ENCODE measurements around the gene UBE2J1.
A peak's percentile ranks its signal among the peaks of the same experiment; 100 is the strongest.
"Not testable (repeated sequence)": the region's sequence is repeated elsewhere in the genome, so short reads cannot be mapped to it uniquely, and the experiment has no call there.

UBE2J1 gene, protein sequence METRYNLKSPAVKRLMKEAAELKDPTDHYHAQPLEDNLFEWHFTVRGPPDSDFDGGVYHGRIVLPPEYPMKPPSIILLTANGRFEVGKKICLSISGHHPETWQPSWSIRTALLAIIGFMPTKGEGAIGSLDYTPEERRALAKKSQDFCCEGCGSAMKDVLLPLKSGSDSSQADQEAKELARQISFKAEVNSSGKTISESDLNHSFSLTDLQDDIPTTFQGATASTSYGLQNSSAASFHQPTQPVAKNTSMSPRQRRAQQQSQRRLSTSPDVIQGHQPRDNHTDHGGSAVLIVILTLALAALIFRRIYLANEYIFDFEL

DNA sequence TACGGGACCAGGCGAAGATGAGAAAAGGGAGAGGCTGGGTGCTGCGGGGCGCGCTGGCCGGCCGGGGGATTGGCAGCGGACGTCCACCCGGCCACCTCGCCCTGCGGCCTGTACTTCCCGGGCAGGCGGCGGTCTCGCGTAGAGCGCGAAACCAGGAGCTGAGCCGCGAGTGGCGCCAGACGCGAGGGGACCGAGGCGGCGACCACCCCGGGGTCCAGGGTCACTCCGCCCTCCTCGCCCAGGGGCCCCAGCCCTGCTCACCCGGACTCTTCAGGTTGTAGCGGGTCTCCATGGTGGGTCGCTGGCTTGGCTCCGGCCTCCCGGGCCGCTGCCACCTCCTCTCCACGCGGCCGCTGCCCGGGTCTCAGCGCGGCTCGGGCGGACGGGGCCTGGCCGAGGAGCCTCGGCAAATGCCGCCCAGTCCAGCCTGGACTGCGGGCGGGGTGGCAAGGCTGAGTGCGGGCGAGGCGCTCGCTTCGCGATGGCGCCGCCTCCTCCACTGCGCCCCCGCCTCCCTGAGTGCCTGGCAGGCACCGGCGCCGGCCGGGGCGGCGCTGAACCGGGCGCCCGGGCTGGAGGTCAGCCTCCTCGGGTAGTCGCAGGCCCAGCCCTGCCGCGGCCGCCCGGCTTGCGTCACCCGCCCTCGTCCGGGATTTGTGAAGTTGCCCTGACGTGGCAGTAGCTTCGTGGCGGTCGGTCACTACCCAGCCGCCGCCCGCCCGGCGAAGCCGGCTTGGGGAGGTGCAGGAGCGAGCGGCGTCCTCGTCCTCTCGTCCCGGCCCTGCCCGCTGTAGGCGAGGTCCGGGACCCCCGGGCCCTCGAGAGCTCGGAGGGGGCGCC is at the start of gene UBE2J1:
Gene UBE2J1 (minus strand): TSS at position 445 of the 840 bp plus-strand sequence. CDS start 153 bp downstream, at position 292.
- no peak for DNase-seq

DNA sequence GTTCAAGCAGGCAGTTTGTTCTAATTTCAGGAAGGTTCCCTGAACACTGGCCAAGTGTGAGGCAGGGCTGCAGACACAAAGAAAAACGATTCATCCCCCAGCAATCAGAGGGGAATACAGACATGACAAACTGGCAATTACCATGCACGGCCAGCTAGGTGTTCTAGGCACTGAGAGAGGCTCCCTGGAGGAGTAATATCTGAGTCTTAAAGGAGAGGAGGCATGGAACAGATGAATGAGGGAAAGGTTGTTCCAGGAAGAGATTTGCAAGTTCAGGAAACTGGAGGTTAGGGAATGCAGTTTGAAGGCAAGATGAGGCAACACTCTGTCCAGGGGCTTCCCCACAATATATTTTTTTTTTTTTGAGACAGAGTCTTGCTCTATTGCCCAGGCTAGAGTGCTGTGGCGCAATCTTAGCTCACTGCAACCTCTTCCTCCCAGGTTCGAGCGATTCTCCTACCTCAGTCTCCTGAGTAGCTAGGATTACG is 48.4 kb upstream of the UBE2J1 start:
- no peak for DNase-seq

DNA sequence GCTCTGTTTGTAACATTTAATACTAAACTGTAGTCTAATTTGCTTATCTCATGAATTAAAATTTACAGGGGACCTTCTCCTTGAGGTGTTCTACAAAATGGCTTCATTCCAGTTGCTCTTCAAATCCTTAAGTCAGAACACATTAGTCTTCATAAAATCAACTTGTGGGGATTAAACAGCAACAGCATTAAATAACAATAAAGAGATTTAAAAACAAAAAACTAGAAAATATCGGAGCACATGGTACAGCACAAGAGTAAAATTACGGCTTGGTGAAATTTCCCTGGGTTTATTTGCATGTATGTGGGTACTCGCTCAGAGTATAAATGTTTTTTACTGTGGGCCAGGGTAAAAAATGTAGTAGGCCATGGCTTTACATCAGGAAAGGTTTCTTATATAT is 47.5 kb upstream of the UBE2J1 start:
- no peak for DNase-seq

DNA sequence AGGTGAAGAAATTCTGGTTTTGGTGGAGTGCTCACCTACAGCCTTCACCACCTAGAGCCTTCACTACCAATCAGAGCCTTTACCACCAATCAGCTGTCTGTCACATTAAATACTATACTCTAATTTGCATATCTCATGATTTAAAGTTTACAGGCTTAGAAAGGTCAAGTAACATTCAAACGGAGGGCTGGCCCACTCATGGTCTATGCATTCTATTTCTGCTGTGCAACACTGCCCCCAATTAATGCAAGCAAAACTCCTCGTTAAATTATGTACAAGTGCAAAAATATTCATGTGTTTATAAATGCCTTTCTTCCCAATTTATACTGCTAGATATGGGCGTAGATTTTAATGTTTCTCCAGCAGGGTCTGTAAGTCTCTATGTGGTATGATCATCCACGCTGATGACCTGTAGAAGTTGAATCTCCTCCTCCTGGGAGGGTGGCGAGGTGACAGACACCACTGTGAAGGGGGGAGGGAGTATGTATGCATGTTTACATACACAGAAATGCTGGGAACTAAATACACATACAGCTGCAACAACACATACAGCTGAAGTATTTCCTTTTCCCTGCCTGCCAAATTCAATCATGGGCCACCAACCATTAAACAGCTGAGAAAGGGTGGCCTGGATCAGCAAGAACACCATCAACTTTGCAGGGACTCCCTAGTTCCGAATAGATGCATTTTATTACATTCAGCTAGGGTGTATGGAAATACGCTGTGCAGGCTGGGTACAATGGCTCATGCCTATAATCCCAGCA is 46.4 kb upstream of the UBE2J1 start:
- no peak for DNase-seq

DNA sequence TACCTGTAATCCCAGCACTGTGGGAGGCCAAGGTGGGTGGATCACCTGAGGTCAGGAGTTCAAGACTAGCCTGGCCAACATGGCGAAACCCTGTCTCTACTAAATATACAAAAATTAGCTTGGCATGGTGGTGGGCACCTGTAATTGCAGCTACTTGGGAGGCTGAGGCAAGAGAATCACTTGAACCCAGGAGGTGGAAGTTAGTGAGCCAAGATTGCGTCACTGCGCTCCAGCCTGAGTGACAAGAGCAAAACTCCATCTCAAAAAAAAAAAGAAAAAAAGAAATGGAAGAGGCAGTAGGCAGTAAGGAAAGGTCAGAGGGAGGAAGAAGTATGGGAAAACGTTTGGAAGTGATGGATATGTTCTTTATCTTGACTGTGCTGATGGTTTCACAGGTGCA is 45.4 kb upstream of the UBE2J1 start:
- not testable (repeated sequence) for DNase-seq

DNA sequence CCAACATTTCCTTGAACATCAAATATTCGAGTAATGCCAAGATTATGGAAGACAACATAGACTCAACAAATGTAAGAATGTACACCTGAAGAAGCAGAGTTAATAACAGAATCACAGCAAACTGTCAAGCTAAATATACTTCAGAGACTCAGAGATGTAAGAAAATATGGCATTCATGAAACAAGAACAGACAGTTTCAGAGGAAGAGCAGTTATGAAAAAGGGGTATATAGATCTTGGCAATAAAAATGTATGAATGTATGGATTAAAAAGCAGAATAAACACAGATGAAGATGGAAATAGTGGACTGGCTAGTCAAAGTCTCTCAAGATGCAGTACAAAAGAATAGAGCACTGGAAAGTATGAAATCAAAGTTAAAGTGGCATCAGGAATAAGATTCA is 41.1 kb upstream of the UBE2J1 start:
- DNase-seq = no peak

DNA sequence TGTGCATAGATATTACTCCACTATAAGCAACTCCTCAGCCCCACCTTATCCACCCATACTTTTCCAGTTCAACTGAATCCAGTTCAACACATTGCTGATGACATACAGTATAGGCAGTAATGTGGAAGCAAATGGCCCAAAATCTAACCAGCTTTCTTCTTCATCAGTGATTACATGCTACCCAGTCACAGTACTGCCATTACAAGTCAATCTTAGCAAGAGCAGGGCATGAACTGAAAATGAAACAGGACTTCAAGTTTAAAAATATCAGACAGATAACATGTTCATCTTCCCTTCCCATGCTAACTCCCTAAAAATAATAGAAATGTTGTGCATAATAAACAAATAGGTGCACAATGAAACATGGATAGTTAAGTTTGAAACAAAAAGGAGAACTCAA is 40.3 kb upstream of the UBE2J1 start:
- no peak for DNase-seq

DNA sequence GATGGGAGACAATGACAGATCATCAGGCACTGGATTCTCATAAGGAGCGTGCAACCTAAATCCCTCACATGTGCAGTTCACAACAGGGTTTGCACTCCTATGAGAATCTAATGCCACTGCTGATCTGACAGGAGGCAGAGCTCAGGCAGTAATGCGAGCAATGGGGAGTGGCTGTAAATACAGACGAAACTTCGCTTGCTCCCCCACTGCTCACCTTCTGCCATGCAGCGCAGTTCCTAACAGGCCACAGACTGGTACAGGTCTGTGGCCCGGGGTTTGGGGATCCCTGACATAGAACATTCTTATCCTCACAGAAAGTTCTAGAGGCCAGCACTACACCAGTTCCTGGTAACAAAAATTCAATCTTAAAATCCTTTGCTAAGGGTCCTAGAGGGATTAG is 36.3 kb upstream of the UBE2J1 start:
- no peak for DNase-seq

DNA sequence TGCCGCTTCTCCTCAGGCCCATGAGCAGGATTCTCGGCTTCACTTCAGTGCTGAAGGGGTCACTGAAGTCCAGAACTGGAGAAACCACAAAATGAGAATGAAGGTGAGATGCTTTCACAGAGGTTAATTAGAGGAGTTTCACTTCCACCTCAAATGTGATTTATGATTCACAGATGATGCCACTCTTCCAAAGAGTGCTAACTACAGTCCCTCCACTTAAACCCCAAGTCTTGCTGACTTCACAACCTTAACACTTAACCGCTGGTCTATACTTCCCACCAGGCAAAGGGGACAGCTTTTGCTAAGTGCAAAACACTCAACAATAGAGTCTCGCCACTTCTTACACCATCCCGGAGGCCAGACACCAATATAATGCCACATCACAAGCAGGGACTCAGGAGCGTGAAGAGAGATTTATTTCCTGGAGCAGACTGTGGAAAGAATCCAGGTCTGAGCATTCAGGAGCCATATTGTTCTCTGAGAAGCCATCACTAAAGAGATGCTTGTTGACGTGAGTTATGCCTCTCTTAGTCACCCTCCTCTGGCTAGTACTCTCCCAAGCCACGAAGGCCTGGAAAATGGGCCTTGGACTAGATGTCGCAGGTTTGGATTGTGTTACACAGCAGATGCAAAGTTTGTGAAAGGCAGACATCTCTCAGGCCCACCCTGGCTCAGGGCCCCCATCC is 35.1 kb upstream of the UBE2J1 start:
- DNase-seq = no peak

DNA sequence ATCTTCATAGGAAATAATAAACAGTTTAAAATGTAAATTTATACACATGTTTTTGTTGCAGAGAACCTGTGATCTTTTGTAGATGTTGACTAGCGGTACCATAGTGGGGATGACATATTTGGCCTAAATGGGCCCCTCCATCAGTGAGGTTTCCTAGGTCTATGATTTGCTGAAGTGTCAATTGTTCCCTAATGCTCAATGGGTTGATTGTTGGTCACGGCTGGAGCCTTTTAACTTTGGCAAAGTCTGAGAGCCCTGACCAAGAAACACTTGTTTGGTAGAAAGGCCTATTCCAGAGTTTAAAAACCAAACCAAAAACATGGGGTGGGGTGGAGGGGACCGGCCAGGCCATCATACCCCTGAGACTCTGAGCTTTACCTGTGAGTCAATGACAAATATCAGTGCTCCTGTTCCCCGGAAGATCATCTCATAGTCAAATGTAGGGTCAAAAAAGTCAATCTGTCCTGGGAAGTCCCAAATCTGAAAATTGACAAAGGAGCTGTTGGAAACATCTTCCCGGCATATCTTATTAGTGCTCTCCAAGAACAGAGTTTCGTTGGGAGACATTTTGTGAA is 34.5 kb upstream of the UBE2J1 start:
- DNase-seq = no peak

DNA sequence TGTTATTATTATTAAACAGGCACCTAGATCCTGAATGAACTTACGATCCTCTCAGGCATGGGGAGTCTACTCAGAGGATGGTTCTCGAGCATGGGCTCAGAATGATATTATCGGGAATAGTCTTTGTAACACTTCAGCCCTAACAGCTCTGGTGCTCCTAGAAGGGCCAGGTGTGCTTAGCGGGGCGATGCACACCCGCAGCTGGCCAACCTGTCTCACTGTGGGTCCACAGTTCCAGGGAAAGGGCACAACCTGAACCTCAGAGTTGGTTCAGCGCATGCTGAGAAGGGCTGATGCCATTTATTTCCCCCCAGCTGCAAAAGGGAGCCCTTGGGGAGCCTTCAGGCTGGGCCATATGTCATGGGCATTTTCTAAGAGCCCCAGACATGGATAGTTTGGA is 33.3 kb upstream of the UBE2J1 start:
- no peak for DNase-seq

DNA sequence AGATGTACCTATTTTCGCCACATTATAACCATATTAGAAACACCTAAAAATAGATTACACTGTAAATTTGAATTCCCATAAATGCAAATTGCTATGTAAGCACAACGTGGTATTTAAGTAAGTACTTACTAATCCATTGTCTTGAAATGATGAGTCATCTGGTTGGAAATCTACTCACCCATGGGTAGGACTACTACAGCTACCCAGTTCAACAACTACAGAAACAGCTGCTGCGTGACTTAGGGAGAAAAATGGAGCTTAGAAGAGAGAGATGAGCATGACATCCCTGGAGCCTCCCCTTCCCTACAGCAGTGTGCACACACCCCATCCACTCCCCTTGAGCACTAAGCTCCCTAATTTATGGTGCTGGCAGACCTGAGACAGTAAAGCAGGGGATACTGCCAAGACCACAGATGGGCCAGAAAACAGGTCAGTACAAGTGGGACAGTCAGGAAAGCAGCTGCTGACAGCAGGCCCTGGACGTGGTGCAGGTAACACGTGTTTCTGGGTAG is 32.7 kb upstream of the UBE2J1 start:
- peak; percentile 98 for DNase-seq

DNA sequence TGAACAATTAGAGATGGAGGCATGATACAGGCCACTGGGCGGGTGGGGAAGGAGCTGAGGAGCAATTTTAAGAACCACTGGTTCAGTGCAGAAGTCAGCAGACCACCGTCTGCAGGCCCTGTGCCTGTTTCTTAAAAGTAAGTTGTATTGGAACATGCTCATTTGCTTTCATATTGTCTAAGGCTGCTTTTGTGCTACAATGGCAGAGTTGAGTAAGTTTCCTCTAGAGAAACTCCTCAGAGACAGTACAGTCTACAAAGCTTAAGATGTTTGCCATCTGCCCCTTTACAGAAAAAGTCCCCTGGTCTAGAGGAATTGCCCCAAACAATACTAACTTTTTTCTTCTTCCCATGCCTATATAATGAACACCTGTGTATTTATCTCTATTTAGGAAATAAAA is 28.5 kb upstream of the UBE2J1 start:
- DNase-seq = no peak

DNA sequence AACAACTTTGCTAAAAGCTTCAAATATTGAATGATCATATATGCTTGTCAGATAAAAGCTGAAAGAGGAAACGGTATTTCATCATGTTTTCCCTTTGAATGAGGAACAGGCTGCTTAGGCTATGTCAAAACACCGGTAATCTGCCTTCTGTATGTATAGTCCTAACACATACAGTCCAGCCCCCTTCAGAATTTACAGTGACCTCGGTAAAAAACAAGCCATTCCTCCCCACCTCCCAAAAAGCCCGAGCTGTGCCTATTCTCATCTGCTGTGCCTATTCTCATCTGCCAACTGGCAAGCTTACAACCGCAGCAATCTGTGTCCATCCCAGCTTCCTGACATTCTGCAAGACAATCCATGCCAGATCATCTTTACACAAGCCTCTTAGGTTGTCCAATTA is 26.8 kb upstream of the UBE2J1 start:
- DNase-seq = no peak

DNA sequence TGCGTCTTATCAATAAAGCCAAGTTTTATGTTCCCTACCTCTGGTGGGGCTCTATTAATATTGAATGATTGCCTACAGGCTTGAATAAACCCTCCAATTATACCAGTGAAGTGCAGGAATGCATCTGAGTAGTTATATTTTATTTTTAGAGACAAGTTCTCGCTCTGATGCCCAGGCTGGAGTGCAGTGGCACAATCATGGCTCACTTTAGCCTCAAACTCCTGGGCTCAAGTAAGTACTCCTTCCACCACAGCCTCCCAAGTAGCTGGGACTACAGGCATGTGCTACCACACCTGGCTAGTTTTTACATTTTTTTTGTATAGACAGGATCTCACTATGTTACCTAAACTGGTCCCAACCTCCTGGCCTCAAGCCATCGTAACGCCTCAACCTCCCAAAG is 26.1 kb upstream of the UBE2J1 start:
- no peak for DNase-seq

DNA sequence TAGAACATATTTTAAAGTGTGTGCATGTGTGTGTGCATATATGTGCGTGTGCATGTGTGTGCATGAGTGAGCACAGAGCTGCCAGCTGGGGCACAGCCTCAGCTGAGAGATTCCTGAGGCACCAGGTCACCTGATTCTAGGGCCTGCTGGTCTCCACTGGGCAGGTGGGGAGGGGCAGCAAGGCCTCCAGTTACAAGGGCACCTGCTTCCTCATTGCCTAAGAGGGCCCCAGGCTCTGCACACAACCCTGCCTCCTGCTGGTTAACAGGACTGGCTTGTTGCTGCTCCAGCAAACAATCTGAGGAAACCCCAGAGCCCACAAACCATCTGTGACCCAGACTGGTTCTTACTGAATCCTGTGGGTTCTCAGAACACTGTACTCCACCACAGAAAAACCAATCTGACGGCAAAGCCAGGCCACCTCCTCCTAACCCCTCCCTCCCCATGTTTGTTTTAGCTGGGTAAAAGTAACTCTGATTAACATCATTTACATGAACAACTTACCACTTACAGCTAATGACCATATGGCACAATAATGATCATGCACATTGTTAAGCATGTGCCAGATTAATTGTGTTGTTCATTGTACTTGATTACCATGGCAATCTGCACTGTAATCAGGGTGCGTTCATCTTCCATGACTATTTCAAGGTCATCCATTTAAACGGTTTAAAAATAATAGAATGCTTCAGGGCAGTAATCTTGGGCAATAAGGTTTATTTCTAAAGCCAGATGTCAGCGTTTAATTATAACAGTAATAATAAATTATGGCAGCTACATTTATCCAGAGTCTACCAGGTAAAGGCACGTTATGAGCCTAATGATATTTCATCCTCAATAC is 23.1 kb upstream of the UBE2J1 start:
- DNase-seq = peak; percentile 91

DNA sequence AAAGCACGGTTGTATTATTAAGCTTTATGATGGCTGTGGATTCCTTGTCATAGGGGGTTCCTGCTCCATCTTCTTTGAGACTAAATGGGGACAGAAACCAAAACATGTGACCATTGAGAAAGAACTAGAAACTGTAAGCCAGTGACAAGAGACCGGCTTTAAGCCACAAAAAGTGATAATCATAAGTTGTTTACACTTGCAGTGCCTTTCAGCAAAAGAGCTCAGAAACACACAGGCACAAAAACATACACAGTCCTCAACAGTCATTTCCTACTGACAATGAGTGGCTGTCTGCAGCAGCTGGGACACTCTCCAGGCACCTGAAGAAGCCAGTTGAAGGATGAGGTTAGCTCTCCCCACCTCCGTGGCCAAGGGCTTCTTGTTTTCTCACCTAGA is 20.0 kb upstream of the UBE2J1 start:
- DNase-seq = no peak

DNA sequence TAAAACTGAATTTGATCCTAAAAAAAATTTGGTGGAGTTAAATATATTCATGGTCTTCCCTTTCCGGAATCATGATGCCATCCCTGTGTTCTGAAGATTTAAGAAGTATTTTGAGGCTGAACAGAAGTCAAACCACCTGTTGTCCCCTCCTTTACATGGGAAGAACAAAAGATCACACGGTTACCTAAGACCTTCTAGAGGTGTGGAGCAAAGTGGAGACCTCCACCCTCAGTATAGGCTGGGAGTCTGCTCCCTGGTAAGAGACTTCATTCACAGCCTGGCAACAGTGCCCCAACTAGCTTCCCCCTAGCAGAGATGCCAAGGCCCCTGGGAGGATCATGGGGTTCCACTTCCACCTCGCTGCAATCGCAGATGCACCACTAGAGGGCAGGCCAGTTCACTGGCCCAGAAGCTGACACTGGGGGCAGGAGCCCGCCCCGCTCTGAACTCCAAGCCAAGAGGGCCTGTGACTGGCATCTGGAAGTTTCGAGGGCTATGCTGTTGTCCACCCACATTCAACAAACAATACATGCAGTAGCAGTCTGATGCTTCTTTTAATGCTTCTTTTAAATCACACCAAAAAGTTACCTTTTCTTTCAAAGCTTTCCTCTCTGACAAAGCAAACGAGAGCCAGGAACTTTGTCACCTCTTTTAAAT is 19.5 kb upstream of the UBE2J1 start:
- no peak for DNase-seq

DNA sequence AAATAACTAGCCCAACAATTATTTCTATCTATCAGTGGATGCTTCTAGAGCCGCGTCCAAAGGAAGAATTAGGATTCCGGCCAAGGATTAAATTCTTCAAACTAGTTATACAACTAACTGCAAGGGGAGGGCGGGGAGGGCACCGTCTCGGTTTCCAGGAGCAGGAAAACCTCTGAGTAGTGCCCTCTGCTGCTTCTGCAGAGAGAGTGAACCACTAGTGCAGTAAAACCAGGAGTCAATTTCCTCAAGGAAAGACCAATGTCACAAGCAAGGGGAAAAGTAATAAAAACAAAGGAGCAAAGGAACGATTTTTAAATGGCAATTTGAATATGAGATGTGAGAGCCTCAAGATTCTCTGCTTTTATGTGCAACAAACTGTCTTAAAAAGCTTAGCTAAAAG is 16.5 kb upstream of the UBE2J1 start:
- DNase-seq = no peak

DNA sequence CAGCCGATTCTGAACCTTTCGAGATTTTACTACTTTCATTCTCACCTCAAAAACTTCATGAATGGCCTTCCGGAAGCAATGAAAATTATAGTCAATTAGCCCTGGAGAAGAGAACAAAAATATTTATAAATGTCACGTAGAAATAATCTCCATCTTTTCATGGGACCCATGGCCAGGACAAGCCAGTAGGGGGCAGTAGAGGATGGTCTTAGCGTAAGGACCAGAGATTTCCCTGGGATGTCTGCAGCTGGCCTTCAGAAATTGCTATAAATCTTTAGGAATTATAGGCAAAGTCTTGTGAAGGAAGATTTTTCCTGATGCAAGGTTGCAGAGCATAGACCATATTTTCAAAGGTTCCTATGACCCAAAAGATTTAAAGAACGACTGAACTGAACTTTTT is 15.6 kb upstream of the UBE2J1 start:
- no peak for DNase-seq

DNA sequence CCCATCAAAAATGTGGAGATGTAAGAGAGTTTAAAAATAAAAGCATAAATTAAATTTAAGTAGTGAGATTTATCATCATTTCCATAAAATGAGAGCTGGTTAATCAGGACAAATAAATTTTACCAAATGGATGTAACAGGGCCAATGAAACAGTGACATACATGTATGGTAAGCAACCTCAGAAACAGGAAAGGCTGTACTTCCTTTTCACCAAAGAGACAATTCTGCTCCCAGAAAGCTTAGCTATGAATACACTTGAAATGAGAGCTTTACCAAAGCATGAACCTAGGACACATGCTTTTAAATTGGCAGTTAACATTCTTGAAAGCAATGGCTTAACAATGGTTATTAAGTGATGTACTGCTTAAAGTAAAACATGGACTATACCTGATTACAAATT is 12.1 kb upstream of the UBE2J1 start:
- DNase-seq = no peak
